ENCODE measurements around the gene C19orf25. TPM values are rescaled to one million over a fixed set of nuclear protein-coding genes. Genes with fewer than 3 reads are reported as not detected.

Gene C19orf25
- total and polyA plus RNA-seq, 2 of the 13 experiments (the other 11 are each of a cell fraction or from before 2014, with no cell fraction given) = 14.2 to 32.4 TPM

GRCh38 chr19:1438035-1438932 is 40.7 kb downstream of the C19orf25 start, which contains the start of gene RPS15 (continued):
- peak; percentile 55; the same call in 1 of the 2 replicates for TF ChIP-seq TFAP4 (IDR thresholded peaks at IDR 0.05; ENCODE audit: borderline replicate concordance, low read depth)
- peak; percentile 28; the same call in 1 of the 2 replicates for TF ChIP-seq KLF13 (CRISPR knock-in tag; IDR thresholded peaks at IDR 0.05)
- peak; percentile 97 for TF ChIP-seq MXD4 (CRISPR knock-in tag; IDR thresholded peaks at IDR 0.05)
- TF ChIP-seq, protein P1, sequence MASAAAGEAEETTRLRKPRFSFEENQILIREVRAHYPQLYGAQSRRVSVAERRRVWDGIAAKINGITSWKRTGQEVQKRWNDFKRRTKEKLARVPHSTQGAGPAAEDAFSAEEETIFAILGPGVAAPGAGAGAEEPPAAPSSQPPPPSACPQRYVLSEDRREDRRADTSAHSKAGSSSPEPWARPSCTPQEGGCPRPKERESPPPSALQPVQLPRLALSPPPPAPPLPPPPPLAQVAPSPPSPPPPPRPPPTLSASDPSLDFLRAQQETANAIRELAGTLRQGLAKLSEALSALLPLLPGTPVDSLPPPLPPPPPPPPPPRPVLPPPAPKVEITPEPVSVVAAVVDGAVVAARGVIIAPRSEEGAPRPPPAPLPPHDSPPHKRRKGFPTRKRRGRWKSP (CRISPR knock-in tag; IDR thresholded peaks at IDR 0.05) = peak; percentile 89; the same call in 1 of the 2 replicates
- peak; percentile 93 for TF ChIP-seq IKZF4 (CRISPR knock-in tag; IDR thresholded peaks at IDR 0.05; ENCODE audit: borderline replicate concordance, low read depth, not compliant biosample characterization)
- peak; percentile 97 for TF ChIP-seq KAT8 (CRISPR knock-in tag; IDR thresholded peaks at IDR 0.05)
- peak; percentile 49 for TF ChIP-seq MEIS1 (CRISPR knock-in tag; IDR thresholded peaks at IDR 0.05; ENCODE audit: borderline replicate concordance)
- TF ChIP-seq, protein P2, sequence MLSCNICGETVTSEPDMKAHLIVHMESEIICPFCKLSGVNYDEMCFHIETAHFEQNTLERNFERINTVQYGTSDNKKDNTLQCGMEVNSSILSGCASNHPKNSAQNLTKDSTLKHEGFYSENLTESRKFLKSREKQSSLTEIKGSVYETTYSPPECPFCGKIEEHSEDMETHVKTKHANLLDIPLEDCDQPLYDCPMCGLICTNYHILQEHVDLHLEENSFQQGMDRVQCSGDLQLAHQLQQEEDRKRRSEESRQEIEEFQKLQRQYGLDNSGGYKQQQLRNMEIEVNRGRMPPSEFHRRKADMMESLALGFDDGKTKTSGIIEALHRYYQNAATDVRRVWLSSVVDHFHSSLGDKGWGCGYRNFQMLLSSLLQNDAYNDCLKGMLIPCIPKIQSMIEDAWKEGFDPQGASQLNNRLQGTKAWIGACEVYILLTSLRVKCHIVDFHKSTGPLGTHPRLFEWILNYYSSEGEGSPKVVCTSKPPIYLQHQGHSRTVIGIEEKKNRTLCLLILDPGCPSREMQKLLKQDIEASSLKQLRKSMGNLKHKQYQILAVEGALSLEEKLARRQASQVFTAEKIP (CRISPR knock-in tag; IDR thresholded peaks at IDR 0.05; ENCODE audit: borderline replicate concordance) = no peak
- TF ChIP-seq, protein P3, sequence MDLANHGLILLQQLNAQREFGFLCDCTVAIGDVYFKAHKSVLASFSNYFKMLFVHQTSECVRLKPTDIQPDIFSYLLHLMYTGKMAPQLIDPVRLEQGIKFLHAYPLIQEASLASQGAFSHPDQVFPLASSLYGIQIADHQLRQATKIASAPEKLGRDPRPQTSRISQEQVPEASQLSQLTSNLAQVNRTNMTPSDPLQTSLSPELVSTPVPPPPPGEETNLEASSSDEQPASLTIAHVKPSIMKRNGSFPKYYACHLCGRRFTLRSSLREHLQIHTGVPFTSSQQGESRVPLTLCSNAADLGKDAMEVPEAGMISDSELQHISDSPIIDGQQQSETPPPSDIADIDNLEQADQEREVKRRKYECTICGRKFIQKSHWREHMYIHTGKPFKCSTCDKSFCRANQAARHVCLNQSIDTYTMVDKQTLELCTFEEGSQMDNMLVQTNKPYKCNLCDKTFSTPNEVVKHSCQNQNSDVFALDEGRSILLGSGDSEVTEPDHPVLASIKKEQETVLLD (CRISPR knock-in tag; IDR thresholded peaks at IDR 0.05; ENCODE audit: low read depth) = peak; percentile 72
- TF ChIP-seq ZNF503 (CRISPR knock-in tag; IDR thresholded peaks at IDR 0.05) = peak; percentile 87; the same call in 1 of the 2 replicates
- peak; percentile 94 for TF ChIP-seq SP5 (CRISPR knock-in tag; IDR thresholded peaks at IDR 0.05; ENCODE audit: borderline replicate concordance, low read depth)
- no peak for TF ChIP-seq TOE1 (CRISPR knock-in tag; IDR thresholded peaks at IDR 0.05)
- TF ChIP-seq PRDM10 (CRISPR knock-in tag; IDR thresholded peaks at IDR 0.05; ENCODE audit: low read depth) = peak; percentile 89
- TF ChIP-seq KMT2B (CRISPR knock-in tag; IDR thresholded peaks at IDR 0.05) = peak; percentile 82
- peak; percentile 87 for TF ChIP-seq RFXAP (CRISPR knock-in tag; IDR thresholded peaks at IDR 0.05; ENCODE audit: borderline replicate concordance)
- peak; percentile 99 for TF ChIP-seq ARNT2 (CRISPR knock-in tag; IDR thresholded peaks at IDR 0.05; ENCODE audit: low read depth)
